Loucy (cell line): Measurements from ENCODE around the gene DCST1.

Experiments
- CTCF ChIP-seq: fragments of 200-600 bp; sonication (generic); conservative IDR thresholded peaks from 2 replicates; pipeline ENCODE4 v1.5.1; 2014; ENCODE audit warnings: mild to moderate bottlenecking, antibody characterized with exemption, low read length
- EZH2phosphoT487 ChIP-seq: fragments of 200-600 bp; IDR thresholded peaks from 2 replicates; pipeline ENCODE4 v1.6.1; 2018; ENCODE audit warnings: antibody characterized with exemption, mild to moderate bottlenecking, moderate library complexity, borderline replicate concordance

DNA sequence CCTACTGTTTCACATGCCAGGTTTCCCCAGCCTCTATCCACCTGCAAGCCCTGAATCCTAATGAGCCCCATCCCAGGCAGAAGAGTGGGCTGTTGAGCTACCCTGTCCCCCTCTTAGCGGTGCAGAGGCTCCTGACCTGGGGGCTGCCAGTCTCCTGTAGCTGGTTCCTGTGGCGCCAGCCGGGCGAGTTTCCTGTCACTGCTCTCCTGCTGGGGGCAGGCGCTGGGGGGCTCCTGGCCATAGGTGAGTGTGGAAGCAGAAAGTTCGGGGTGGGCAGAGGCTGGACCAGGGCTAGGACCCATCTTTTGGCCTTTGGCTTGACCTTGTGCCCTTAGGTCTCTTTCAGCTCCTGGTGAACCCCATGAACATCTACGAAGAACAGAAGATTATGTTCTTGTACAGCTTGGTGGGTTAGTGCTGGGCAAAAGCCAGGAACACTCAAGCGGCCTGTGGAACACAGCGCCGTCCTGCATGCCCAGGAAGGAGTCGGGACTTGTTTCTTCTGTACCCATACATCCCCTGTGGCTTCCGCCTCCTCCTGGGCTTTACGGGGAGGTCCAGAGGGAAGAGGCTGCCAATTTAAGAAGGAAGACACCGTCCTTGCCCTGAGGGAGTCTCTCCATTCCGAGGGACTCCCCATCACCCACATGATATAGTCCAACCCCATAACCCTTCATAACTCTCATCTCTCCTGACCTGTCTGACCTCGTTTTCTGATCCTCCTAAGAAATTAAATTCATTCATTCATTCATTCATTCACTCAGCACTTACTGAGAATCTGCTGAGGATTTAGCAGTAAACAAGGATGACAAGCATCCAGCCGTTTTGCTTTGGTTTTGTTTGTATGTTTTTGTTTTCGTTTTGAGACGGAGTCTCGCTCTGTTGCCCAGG, 939 bp downstream of the DCST1 start:
- TF ChIP-seq CTCF (no peak), EZH2phosphoT487 (no peak)
